HG03103 (cell line): ENCODE data around the gene MPP3.

Experiments used
- ATAC-seq: cut with Tn5 transposase; IDR thresholded peaks from one replicate; pipeline ENCODE4 v1.9.1; 2021; ENCODE audit warnings: low read depth; ENCODE audit not compliant: unreplicated experiment

The MPP3 gene

GRCh38 chr17:43754947-43755346 is 78.0 kb downstream of the MPP3 start:
- no peak for ATAC-seq

GRCh38 chr17:43753493-43754129 is 79.3 kb downstream of the MPP3 start:
- ATAC-seq: no peak
